ENCODE results near the gene NSL1.

Gene NSL1

GRCh38 chr1:212824201-212824600, 32.6 kb upstream of the NSL1 start:
- no peak overlapping the region for H3K27ac ChIP-seq
- no peak for TF ChIP-seq ZFX (IDR thresholded peaks at IDR 0.05; ENCODE audit: borderline replicate concordance)
- TF ChIP-seq, protein P1, sequence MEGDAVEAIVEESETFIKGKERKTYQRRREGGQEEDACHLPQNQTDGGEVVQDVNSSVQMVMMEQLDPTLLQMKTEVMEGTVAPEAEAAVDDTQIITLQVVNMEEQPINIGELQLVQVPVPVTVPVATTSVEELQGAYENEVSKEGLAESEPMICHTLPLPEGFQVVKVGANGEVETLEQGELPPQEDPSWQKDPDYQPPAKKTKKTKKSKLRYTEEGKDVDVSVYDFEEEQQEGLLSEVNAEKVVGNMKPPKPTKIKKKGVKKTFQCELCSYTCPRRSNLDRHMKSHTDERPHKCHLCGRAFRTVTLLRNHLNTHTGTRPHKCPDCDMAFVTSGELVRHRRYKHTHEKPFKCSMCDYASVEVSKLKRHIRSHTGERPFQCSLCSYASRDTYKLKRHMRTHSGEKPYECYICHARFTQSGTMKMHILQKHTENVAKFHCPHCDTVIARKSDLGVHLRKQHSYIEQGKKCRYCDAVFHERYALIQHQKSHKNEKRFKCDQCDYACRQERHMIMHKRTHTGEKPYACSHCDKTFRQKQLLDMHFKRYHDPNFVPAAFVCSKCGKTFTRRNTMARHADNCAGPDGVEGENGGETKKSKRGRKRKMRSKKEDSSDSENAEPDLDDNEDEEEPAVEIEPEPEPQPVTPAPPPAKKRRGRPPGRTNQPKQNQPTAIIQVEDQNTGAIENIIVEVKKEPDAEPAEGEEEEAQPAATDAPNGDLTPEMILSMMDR (IDR thresholded peaks at IDR 0.05): no peak

DNA sequence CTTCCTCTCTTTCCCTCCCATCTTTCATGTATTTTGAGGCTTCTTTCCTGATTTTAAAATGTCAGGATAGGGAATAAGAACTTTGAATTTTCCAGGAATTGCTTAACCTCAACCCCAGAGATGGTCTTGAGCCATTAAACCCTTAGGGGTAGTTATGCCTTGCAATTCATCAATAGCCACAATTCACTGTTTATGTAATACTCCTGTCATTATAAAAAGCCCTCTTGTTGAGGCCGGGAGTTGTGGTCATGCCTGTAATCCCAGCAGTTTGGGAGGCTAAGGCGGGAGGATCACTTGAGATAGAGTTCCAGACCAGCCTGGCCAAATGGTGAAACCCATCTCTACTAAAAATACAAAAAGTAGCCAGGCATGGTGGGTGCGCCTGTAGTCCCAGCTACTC, 31.4 kb upstream of the NSL1 start:
- TF ChIP-seq, protein P1 (IDR thresholded peaks at IDR 0.05): no peak
- no peak for TF ChIP-seq ZFX (IDR thresholded peaks at IDR 0.05; ENCODE audit: borderline replicate concordance)
- no peak overlapping the region for H3K27ac ChIP-seq

GRCh38 chr1:212820969-212821368, 29.4 kb upstream of the NSL1 start:
- H3K27ac ChIP-seq: no peak overlapping the region
- TF ChIP-seq ZFX (IDR thresholded peaks at IDR 0.05; ENCODE audit: borderline replicate concordance): no peak
- TF ChIP-seq, protein P1 (IDR thresholded peaks at IDR 0.05): no peak

DNA sequence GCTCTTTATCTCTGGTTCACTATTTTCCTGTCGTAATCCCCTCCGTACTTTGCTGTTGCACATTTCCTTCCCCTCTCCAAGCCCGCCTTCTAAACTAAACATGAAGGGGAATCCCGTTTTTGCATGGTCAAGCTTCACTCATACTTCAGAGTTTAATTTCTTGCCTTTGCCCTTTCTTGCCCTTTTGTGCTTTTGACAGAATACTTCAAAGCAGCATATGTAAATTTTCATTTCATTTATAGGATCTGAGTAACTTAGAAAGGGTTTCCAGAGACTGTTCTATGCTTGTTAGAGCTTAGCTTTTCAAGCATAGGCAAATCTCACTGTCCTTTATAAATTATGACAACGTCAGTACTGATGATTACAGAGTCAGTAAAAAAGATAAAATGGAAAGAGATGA, 28.1 kb upstream of the NSL1 start:
- TF ChIP-seq ZFX (IDR thresholded peaks at IDR 0.05; ENCODE audit: borderline replicate concordance): no peak
- TF ChIP-seq, protein P1 (IDR thresholded peaks at IDR 0.05): no peak
- no peak overlapping the region for H3K27ac ChIP-seq

GRCh38 chr1:212816567-212817278, 25.1 kb upstream of the NSL1 start:
- TF ChIP-seq, protein P1 (IDR thresholded peaks at IDR 0.05): no peak
- no peak for TF ChIP-seq ZFX (IDR thresholded peaks at IDR 0.05; ENCODE audit: borderline replicate concordance)
- H3K27ac ChIP-seq: no peak overlapping the region

GRCh38 chr1:212814537-212815334, 23.2 kb upstream of the NSL1 start:
- no peak overlapping the region for H3K27ac ChIP-seq
- no peak for TF ChIP-seq ZFX (IDR thresholded peaks at IDR 0.05; ENCODE audit: borderline replicate concordance)
- TF ChIP-seq, protein P1 (IDR thresholded peaks at IDR 0.05): peak; percentile 58

DNA sequence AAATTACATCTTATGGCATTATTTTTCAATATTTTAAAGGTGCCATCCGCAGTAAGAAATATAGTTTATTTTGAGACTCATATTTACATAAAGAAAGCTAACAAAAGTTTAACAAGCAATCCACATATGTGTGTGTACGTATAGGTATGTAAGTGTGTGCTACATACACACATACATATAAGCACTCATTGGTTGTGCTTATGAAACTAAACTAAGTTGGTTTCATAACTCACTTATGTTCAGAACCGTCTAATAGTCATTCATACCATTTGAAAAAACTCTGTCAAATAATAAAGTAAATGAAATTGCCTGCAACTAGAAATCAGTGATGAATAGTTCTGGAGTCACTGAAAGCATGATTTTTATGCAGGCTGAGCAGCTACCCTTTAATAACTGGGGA, 14.2 kb upstream of the NSL1 start:
- TF ChIP-seq ZFX (IDR thresholded peaks at IDR 0.05; ENCODE audit: borderline replicate concordance): no peak
- TF ChIP-seq, protein P1 (IDR thresholded peaks at IDR 0.05): no peak
- no peak overlapping the region for H3K27ac ChIP-seq

Data from 22Rv1 (cell line).